NCI-H1092 treated with DMSO at 0.1 percent for 48 hours (cell line): Measurements from ENCODE around the gene PKN2.

ENCODE experiments used
- DNase-seq: peaks from one replicate; lab custom pipeline; 2025; lab: John Stamatoyannopoulos, UW

Gene PKN2

DNA sequence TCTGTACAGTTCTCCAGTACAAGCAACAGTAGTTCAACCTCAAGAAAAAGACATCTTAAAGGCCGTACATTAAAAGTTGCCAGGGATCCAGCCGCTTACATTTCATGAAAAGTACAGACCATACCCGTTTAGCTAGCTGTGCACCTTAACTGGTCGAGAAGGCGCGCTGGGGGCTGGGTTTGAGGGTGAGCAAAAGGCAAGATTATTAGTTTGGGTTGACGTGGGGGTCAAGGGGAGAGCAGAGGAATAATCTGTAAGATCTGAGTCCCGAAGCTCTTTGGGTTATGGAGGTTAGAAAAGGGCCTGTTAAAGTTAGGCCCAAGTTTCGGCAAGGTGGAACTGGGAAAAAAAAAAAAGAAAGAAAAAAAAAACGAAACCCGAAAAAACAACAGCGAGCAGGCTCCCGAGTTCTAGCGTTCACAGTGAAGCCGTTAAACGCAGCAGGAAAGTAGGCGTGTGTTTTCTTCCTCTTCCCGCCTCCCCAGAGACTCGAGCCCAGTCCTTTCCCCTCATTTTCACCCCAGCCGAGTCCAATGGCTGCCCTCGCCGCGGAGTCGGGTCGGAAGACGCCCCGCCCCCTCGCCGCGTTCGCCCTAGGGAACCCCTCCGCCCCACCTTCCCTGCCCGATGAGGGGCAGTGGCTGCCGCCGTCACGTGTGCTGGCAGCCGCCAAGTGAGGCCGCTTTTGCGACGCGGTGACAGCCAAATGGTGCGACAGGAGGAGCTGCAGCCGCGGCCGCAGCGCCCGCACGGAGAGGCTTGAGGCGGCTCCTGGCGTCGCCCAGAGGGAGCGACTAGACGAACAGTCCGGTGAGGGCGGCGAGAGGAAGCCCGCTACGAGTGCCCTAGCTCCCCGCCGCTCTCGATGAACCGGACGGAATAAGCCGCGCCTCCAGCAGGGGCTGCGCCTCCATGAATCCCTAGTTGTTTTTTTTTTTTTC, at the start of gene PKN2:
TSS of gene PKN2 (plus strand) at position 733 of the 941 bp plus-strand sequence. CDS start 308 bp downstream, outside the sequence.
- DNase-seq: peak; percentile 96

DNA sequence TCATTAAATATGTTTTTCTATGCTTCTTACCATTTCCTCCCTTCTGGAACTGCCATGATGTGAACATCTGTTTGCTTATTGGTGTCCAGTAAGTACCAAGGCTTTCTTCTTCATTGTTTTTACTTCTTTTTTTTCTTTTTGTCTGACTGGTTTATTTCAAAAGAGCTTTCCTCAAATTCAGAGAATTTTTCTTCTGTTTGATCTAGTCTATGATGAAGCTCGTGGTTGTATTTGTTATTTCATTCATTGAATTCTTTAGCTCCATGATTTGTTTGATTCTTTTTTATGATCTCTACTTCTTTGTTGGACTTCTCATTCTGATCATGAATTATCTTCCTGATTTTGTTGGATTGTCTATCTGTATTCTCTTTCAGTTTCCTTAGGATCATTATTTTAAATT, 49.5 kb upstream of the PKN2 start:
- DNase-seq: no peak

GRCh38 chr1:88640060-88640459, 44.0 kb upstream of the PKN2 start:
- DNase-seq: no peak

DNA sequence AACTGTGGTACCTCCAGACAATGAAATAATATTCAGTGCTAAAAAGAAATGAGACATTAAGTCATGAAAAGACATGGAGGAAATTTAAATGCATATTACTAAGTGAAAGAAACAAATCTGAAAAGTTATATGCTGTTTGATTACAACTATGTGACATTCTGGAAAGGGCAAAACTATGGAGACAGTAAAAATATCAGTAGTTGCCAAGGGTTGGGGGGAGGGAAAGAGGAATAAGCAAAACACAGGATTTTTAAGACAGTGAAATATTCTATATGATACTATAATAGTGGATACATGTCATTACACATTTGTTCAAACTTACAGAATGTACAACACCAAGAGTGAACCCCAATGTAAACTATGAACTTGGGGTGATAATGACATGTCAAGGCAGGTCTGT, 38.2 kb upstream of the PKN2 start:
- DNase-seq: no peak

DNA sequence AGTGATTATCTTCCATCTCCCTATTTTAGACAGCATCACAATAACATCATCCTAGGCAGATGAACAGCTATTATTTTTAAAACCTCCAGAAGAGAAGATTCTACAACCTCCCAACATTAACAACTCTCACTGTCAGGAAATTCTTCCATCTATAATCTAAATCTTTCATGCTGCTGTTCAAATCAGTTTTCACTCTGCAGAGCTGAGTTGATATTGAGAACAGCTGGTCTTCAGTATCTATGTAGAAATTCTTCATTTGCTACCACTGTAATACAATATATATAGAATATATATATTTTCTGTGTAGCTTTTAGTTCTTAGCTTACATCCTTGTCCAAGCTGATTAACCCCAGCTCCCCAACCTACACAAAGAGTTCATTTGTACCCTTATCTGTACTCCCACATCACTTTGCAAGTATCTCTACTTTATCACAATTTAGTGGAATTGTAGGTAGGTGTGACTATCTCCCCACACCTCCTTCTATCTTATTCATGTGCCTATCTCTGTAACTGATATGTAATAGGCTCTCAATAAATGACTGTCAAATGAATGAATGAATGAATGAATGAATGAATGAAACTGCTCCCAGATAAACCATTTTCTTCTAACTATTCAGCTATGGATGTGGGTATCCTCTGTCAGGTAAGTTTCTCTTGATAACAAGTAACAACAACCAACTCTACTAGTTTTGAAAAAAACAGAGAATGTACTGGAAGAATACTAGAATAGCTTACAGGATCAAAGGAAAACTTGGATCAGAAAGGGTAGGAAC, 37.4 kb upstream of the PKN2 start:
- DNase-seq: no peak

- DNase-seq: no peak
Measured at GRCh38 chr1:88647249-88647645, 36.8 kb upstream of the PKN2 start.

GRCh38 chr1:88647749-88648415, 36.2 kb upstream of the PKN2 start:
- DNase-seq: no peak

DNA sequence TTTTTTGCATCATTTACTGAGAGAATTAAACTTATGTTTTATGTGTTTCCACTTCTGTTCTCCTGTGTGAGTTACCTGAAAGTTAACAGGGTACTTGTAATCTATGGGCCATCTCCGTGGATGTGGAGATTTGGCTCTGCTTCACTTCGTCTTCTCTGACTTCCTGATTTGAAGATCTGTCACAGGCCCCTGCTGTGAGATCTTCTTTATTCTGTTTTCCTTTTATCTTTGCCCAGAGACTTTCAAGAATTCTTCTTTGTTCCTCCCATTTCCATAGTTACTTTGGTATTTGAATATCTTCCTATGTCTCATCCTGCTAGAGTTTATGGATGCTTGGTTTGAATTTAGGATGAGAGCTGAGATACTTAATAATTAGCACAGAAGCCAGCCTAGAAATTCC, 35.4 kb upstream of the PKN2 start:
- no peak for DNase-seq

- DNase-seq: no peak
Measured at GRCh38 chr1:88649932-88650331, 34.1 kb upstream of the PKN2 start.

DNA sequence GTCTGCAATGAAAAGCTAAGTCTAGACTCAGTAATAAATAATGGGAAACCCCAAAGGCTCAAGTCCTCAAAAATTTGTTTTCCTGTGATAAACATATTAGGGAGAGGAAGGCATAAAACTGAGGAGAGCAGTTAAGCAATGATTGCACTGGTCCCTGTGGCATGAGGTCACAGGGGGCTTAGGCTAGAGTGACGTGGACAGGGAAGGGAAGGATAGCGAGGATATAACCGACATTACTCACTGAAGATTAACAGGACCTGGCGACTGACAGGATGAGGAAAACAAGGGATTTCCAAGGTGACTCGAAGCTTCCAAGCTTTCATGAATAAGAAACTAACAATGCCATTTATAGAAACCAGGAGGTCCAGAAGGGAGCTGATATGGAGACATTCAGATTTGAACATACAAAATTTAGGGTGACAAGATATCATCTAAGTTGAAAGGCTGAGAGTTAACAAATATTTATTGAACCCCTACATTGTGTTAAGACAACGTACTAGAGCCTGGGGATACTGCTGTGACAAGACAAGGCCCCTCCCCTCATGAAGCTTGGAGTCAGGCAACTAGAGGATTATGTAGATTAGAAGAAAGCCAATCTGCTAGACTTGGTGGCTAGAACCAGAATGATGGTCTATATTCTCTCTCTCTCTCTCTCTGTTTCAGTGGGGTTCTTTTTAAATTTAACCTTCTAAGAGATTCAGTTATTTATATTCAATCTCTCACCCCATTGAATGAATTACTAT, 33.2 kb upstream of the PKN2 start:
- DNase-seq: no peak

GRCh38 chr1:88655140-88655539, 28.9 kb upstream of the PKN2 start:
- DNase-seq: no peak

GRCh38 chr1:88655685-88656299, 28.3 kb upstream of the PKN2 start:
- peak; percentile 7 for DNase-seq

DNA sequence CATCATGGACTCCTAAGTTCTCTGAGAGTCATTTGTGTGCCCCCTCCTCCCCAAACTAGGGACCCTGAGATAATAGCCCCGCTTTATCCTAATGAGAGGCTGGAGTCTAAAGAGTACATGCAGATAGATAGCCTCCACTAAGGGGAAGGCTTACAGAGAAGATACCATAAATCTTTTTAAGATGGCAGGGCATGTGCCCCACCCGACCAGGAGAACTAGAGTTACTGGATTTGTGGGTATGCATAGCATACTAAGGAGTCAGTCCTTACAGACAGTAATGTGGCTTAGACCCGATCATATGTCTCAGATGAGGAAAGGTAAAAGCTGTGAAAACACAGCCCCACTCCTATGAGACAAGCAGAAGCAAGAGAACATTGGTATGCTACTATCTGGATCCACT, 25.7 kb upstream of the PKN2 start:
- DNase-seq: no peak

DNA sequence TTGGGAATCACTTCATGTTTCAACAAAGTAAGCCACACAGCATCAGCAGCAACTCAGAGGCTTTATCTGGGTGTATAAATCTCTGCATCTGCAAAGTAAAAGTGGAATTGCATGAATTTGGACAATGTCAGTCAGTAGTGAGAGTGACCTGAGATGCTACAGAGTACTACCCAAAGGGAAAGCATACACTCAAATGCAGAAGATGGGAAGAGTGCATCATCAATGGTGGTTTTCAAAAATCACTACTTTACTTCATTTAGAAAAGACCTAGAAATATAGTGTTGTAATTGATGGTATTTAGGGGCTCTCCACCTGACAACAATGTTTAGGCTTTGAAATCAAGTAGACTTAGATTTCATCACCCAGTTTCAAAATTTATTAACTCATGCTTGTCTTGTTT, 24.5 kb upstream of the PKN2 start:
- DNase-seq: no peak

DNA sequence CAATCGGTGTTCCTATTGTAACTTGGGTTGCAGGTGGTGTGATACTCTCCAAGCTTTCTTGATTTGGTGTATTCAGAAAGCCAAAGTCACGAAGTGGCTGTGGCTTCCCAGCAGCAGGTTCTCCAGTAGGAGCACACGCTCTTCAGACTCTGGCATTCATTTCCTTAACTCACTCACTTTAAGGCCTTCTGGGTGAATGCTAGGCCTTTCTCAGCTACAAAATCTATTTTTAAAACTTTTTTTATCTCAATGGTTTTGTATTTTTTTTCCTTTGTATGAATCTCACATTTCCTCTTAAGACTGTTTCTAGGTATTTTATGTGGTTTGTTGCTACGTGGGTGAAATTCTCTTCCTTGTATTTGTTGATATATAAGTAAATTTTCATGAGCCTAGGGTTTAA, 22.9 kb upstream of the PKN2 start:
- no peak for DNase-seq

DNA sequence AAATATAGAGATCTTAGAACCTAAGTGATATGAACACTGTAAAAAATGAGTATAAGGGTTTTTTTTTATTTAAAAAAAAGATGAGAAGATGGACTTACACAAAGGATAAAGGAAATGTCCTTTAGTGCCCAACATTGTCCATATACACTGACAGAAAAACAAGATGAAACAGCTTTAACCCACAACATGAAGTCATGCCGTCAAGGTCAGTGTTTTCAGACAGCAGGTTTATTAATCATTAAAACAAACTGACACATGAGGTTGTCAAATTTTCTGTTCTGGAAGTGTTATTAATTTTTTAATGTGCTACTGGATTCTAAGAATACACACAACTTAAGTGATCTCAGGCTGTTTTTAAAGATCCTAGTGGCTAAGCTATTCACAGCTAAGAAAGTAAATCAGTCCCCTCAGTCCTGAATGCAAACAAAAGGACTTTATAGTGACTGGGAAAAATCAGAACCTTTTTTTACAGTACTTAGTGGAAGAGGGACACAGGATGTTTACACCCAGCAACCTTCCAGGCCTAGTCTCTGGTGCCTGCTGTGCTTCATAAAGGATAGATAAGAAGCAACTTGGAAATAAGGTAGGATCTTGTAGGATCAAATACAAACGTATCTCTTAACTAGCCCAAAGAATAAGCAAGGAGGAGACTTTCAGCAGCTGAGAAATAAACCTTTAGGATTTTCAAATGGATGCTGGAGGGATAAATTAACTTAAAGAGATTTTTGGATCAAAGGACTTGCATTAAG, 21.9 kb upstream of the PKN2 start:
- no peak for DNase-seq

DNA sequence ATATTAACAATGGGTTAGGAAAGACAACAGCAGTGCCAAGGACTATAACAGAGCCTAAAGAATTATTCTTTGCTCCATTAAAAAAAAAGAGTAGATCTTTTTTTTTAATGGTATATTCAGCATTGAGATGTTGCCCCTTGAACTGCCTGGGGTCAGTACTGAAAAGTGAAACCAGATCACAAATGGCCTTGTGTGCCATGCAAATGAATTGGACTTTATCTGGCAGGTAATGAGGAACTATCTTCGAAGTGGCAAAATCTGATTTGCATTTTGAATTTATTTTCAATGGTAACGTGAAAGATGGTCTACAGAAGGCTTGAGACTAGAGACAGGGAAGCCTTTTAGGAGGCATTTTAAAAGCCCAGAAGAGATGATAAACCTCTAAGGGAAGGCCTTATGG, 21.4 kb upstream of the PKN2 start:
- no peak for DNase-seq

- DNase-seq: no peak
Measured at GRCh38 chr1:88668405-88668804, 15.7 kb upstream of the PKN2 start.

- no peak for DNase-seq
Measured at GRCh38 chr1:88670462-88670861, 13.6 kb upstream of the PKN2 start.

DNA sequence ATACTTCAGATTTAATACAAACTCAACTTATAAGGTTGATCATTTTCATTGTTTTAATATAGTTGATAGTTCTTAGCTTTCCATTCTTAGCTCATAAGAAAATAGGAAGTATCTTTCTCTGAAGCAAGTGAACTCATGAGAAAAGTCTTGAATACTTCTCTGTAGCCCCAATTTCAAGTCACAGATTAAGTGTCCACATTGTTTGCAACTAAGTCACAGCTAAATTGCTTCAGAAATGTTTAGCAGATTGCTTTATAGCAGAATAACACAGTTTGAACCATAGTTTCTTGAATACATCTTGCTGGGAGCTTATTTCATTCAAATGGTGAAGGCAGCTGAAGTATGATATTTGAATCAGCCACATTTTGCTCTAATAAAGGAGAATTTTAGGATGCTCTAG, 10.6 kb upstream of the PKN2 start:
- DNase-seq: no peak

- DNase-seq: no peak
Measured at GRCh38 chr1:88678405-88678804, 5.7 kb upstream of the PKN2 start.
